GM23338 (cell line): ENCODE measurements around the gene LRMDA. TPM values are rescaled to one million over a fixed set of nuclear protein-coding genes. Genes with fewer than 3 reads are reported as not detected.

Experiments
- ATAC-seq: fragments of 200-7000 bp; cut with Tn5 transposase; 3 replicates; pipeline ENCODE4 v1.9.1; 2020
- DNase-seq: peaks from one replicate; pipeline ENCODE4 v3.0.0-alpha.2; 2015; ENCODE audit warnings: low spot score
- H2AFZ ChIP-seq: fragments of 200-600 bp; sonication (generic); 2 replicates; pipeline ENCODE4 v1.8.0; 2016; ENCODE audit warnings: antibody characterized with exemption, mild to moderate bottlenecking, moderate library complexity
- H3F3A ChIP-seq: fragments of 200-600 bp; sonication (generic); replicated peaks from 2 replicates; pipeline ENCODE4 v1.8.0; 2017; ENCODE audit warnings: antibody characterized with exemption, mixed run types, low read depth
- H3K27ac ChIP-seq: fragments of 200-600 bp; sonication (generic); 2 replicates; pipeline ENCODE4 v1.6.1; 2016; ENCODE audit warnings: low read depth
- H3K27me3 ChIP-seq: fragments of 200-600 bp; sonication (generic); 2 replicates; pipeline ENCODE4 v1.8.0; 2016; ENCODE audit warnings: mild to moderate bottlenecking, mixed run types, moderate library complexity; ENCODE audit not compliant: insufficient read depth
- H3K36me3 ChIP-seq: fragments of 200-600 bp; sonication (generic); 2 replicates; pipeline ENCODE4 v1.8.0; 2016; ENCODE audit warnings: mild to moderate bottlenecking; ENCODE audit not compliant: insufficient read depth
- H3K4me1 ChIP-seq: fragments of 200-600 bp; sonication (generic); 2 replicates; pipeline ENCODE4 v1.8.0; 2016; ENCODE audit warnings: mild to moderate bottlenecking, moderate library complexity; ENCODE audit not compliant: insufficient read depth
- H3K4me2 ChIP-seq: fragments of 200-600 bp; sonication (generic); 2 replicates; pipeline ENCODE4 v1.7.1; 2017; ENCODE audit warnings: mixed run types
- H3K4me3 ChIP-seq: fragments of 200-600 bp; sonication (generic); 2 replicates; pipeline ENCODE4 v1.6.1; 2016; ENCODE audit warnings: mixed run types
- H3K79me2 ChIP-seq: fragments of 200-600 bp; sonication (generic); replicated peaks from 2 replicates; pipeline ENCODE4 v1.8.0; 2017; ENCODE audit warnings: mild to moderate bottlenecking; ENCODE audit not compliant: insufficient read depth
- H3K9me2 ChIP-seq: fragments of 200-600 bp; sonication (generic); 2 replicates; pipeline ENCODE4 v1.8.0; 2017; ENCODE audit not compliant: insufficient read depth
- H4K20me1 ChIP-seq: fragments of 200-600 bp; sonication (generic); replicated peaks from 2 replicates; pipeline ENCODE4 v1.8.0; 2017; ENCODE audit warnings: mild to moderate bottlenecking; ENCODE audit not compliant: insufficient read depth
- H3K27ac Mint-ChIP-seq: 2 replicates; pipeline ENCODE4 v1.8.0; 2020; ENCODE audit warnings: inconsistent platforms, mild to moderate bottlenecking, moderate library complexity, mixed read lengths
- H3K27me3 Mint-ChIP-seq: 3 replicates; pipeline ENCODE4 v1.8.0; 2022; ENCODE audit warnings: low read depth, mild to moderate bottlenecking, moderate library complexity, mixed read lengths, inconsistent platforms; ENCODE audit not compliant: insufficient read depth, poor library complexity
- H3K36me3 Mint-ChIP-seq: 3 replicates; pipeline ENCODE4 v1.8.0; 2021; ENCODE audit warnings: low read depth, mild to moderate bottlenecking, inconsistent platforms, moderate library complexity, mixed read lengths
- H3K4me1 Mint-ChIP-seq: 3 replicates; pipeline ENCODE4 v1.8.0; 2020; ENCODE audit warnings: mild to moderate bottlenecking, inconsistent platforms, mixed read lengths
- H3K4me3 Mint-ChIP-seq: 3 replicates; pipeline ENCODE4 v1.8.0; 2021; ENCODE audit warnings: moderate library complexity, mild to moderate bottlenecking, inconsistent platforms, mixed read lengths
- H3K9me3 Mint-ChIP-seq: 3 replicates; pipeline ENCODE4 v1.8.0; 2020; ENCODE audit warnings: moderate library complexity, mild to moderate bottlenecking, inconsistent platforms, mixed read lengths
- CREB1 ChIP-seq: fragments of 250-450 bp; sonication (Bioruptor Pico); IDR thresholded peaks from 2 replicates; pipeline ENCODE4 v1.5.0; 2020; ENCODE audit warnings: low read depth, mild to moderate bottlenecking, moderate library complexity
- EZH2 ChIP-seq: fragments of 200-600 bp; sonication (generic); IDR thresholded peaks from one replicate; pipeline ENCODE4 v1.8.0; 2017; ENCODE audit warnings: antibody characterized with exemption, mild to moderate bottlenecking, low read depth; ENCODE audit not compliant: unreplicated experiment
- EZH2phosphoT487 ChIP-seq: fragments of 200-600 bp; sonication (generic); IDR thresholded peaks from one replicate; pipeline ENCODE4 v1.8.1; 2018; ENCODE audit warnings: antibody characterized with exemption; ENCODE audit not compliant: unreplicated experiment
- JUNB ChIP-seq: IDR thresholded peaks from one replicate; pipeline ENCODE4 v1.6.1; 2016; ENCODE audit warnings: antibody characterized with exemption; ENCODE audit not compliant: unreplicated experiment
- NANOG ChIP-seq: IDR thresholded peaks from 2 replicates; pipeline ENCODE4 v1.6.1; 2016; ENCODE audit warnings: antibody characterized with exemption, borderline replicate concordance
- POLR2AphosphoS5 ChIP-seq: IDR thresholded peaks from 2 replicates; pipeline ENCODE4 v1.6.1; 2016; ENCODE audit warnings: antibody characterized with exemption, low read depth
- REST ChIP-seq: IDR thresholded peaks from one replicate; pipeline ENCODE4 v1.6.1; 2018; ENCODE audit warnings: antibody characterized with exemption; ENCODE audit not compliant: unreplicated experiment
- STAT1 ChIP-seq: IDR thresholded peaks from one replicate; pipeline ENCODE4 v1.6.1; 2016; ENCODE audit warnings: antibody characterized with exemption; ENCODE audit not compliant: unreplicated experiment
- ZNF114 ChIP-seq: fragments of 250-450 bp; sonication (Bioruptor Pico); IDR thresholded peaks from 2 replicates; pipeline ENCODE4 v1.5.0; 2020; ENCODE audit warnings: mild to moderate bottlenecking, moderate library complexity
- ZNF331 ChIP-seq: fragments of 250-450 bp; sonication (Bioruptor Pico); IDR thresholded peaks from 2 replicates; pipeline ENCODE4 v1.5.0; 2020; ENCODE audit warnings: low read depth, mild to moderate bottlenecking, moderate library complexity
- ZNF462 ChIP-seq: fragments of 250-450 bp; sonication (Bioruptor Pico); IDR thresholded peaks from 2 replicates; pipeline ENCODE4 v1.5.0; 2020; ENCODE audit warnings: mild to moderate bottlenecking, moderate library complexity
- polyA plus RNA-seq: library from polyadenylated mRNA; unstranded; fragments of >200 nt; fragmentation: Nextera tagmentation; extraction: Ambion mirVana; gene quantifications from 2 replicates; pipeline ENCODE4 v1.2.1, GENCODE V29; 2016
- total RNA-seq: library from RNA; depleted of rRNA; stranded (reverse); fragments of >200 nt; shearing (Covaris generic); gene quantifications from 2 replicates; pipeline ENCODE4 v1.2.3, GENCODE V29; 2014
- TF ChIP-seq, protein P1 (sequence below): IDR thresholded peaks from 2 replicates; pipeline ENCODE4 v1.6.1; 2016; ENCODE audit warnings: antibody characterized with exemption
- TF ChIP-seq, protein P2 (sequence below), 2 experiments: fragments of 200-600 bp in 1 of 2; sonication (generic) in 1 of 2; conservative IDR thresholded peaks; 2 replicates each; pipeline versions ENCODE4 v1.5.1 to v1.6.1; 2016 to 2017; ENCODE audit warnings: antibody characterized with exemption in 2 of 2, low read depth in 2 of 2, mild to moderate bottlenecking in 2 of 2, moderate library complexity in 1 of 2

Gene LRMDA
- total and polyA plus RNA-seq, 2 experiments from 2014 or later: 0.90 to 1.8 TPM

DNA sequence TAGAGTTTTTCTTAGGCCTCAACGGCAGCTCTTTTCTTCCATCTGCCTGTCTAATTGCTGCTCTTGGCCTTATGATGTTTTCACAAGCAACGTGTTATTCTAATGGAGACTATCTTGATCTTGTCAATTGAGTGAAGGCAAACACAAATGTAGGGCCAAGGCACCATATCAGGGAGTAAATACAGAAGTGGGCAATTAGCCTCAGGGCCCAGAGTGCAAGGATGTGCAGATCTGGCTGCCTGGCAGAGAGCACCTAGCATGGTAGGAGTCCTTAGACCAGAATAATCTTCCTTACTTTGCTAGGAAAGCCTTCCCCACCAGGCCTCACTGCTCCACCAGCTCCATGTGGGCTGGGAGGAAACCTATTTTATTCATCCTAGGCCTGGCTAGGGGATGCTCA lies 590.9 kb downstream of the LRMDA start:
- Mint-ChIP-seq H3K9me3 (no peaks in the 10 kb centered on the region; the same call in 2 of the 3 replicates), H3K4me3 (no peak overlapping the region), H3K4me1 (no peaks in the 10 kb centered on the region), H3K36me3 (no peaks in the 10 kb centered on the region), H3K27ac (no peak overlapping the region), H3K27me3 (peaks cover 1% of the 10 kb centered on the region)
- H3K4me3 ChIP-seq: no peak overlapping the region
- H2AFZ ChIP-seq: no peak overlapping the region
- no peaks in the 10 kb centered on the region for H3K4me1 ChIP-seq
- H3K4me2 ChIP-seq: no peak overlapping the region
- ATAC-seq: no peak
- H3K9me2 ChIP-seq: peaks cover 10% of the 10 kb centered on the region; the same call in 1 of the 2 replicates
- H3F3A ChIP-seq: no peaks in the 10 kb centered on the region
- TF ChIP-seq NANOG (no peak), ZNF462 (no peak), STAT1 (no peak), EZH2phosphoT487 (no peak), POLR2AphosphoS5 (no peak), REST (no peak), JUNB (no peak), ZNF114 (CRISPR knock-in tag) (no peak), ZNF331 (CRISPR knock-in tag) (no peak), EZH2 (no peak), CREB1 (CRISPR knock-in tag) (no peak)
- TF ChIP-seq, protein P1, sequence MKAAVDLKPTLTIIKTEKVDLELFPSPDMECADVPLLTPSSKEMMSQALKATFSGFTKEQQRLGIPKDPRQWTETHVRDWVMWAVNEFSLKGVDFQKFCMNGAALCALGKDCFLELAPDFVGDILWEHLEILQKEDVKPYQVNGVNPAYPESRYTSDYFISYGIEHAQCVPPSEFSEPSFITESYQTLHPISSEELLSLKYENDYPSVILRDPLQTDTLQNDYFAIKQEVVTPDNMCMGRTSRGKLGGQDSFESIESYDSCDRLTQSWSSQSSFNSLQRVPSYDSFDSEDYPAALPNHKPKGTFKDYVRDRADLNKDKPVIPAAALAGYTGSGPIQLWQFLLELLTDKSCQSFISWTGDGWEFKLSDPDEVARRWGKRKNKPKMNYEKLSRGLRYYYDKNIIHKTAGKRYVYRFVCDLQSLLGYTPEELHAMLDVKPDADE: no peak
- TF ChIP-seq, protein P2, sequence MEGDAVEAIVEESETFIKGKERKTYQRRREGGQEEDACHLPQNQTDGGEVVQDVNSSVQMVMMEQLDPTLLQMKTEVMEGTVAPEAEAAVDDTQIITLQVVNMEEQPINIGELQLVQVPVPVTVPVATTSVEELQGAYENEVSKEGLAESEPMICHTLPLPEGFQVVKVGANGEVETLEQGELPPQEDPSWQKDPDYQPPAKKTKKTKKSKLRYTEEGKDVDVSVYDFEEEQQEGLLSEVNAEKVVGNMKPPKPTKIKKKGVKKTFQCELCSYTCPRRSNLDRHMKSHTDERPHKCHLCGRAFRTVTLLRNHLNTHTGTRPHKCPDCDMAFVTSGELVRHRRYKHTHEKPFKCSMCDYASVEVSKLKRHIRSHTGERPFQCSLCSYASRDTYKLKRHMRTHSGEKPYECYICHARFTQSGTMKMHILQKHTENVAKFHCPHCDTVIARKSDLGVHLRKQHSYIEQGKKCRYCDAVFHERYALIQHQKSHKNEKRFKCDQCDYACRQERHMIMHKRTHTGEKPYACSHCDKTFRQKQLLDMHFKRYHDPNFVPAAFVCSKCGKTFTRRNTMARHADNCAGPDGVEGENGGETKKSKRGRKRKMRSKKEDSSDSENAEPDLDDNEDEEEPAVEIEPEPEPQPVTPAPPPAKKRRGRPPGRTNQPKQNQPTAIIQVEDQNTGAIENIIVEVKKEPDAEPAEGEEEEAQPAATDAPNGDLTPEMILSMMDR (conservative IDR thresholded peaks at IDR 0.05; ENCODE audit: low read depth in 2 of 2): no peak
- H3K27me3 ChIP-seq: no peaks in the 10 kb centered on the region
- H3K36me3 ChIP-seq: no peaks in the 10 kb centered on the region
- no peaks in the 10 kb centered on the region for H4K20me1 ChIP-seq
- no peaks in the 10 kb centered on the region for H3K79me2 ChIP-seq
- no peak for DNase-seq
- H3K27ac ChIP-seq: no peak overlapping the region
